Adrenal gland (tissue), 12 donors: ENCODE results near the gene DVL3. TPM values are rescaled to one million over a fixed set of nuclear protein-coding genes. Genes with fewer than 3 reads are reported as not detected.

Source experiments
- DNase-seq, 7 donors: peaks; one replicate each; pipeline ENCODE4 v3.0.0-alpha.2; 2019 to 2020
- H3K27ac ChIP-seq, 5 donors: fragments of 200-600 bp; sonication (generic) in 4 of 5; 1 replicate in 3 of 5; 2 replicates in 2 of 5; pipeline versions ENCODE4 v1.5.1 to v1.8.0; 2016 to 2020; ENCODE audit warnings: mild to moderate bottlenecking in 1 of 5
- H3K27me3 ChIP-seq: fragments of 200-600 bp; 2 replicates; pipeline ENCODE4 v1.8.0; 2021
- H3K36me3 ChIP-seq, 2 donors: fragments of 200-600 bp; replicated peaks in 1 of 2; 1 replicate in 1 of 2; 2 replicates in 1 of 2; pipeline versions ENCODE4 v1.5.1 to v1.8.0; 2018 to 2022
- H3K4me1 ChIP-seq, 2 donors: fragments of 200-600 bp; replicated peaks in 1 of 2; 1 replicate in 1 of 2; 2 replicates in 1 of 2; pipeline versions ENCODE4 v1.5.1 to v1.8.0; 2018 to 2021
- H3K4me3 ChIP-seq, 4 donors: fragments of 200-600 bp; sonication (generic) in 3 of 4; one replicate each; pipeline ENCODE4 v1.5.1; 2016 to 2018
- H3K9me3 ChIP-seq, 3 donors: fragments of 200-600 bp; sonication (generic) in 1 of 3; replicated peaks in 1 of 3; 1 replicate in 2 of 3; 2 replicates in 1 of 3; pipeline versions ENCODE4 v1.5.1 to v1.8.0; 2016 to 2021
- CTCF ChIP-seq, 6 experiments: fragments of 450-650 bp in 4 of 6; fragments of 200-600 bp in 2 of 6; sonication (generic) in 1 of 6; IDR thresholded peaks; 1 replicate in 5 of 6; 2 replicates in 1 of 6; pipeline versions ENCODE4 v1.5.1 to v1.8.0; 2016 to 2021; ENCODE audit warnings: antibody characterized with exemption in 6 of 6, mild to moderate bottlenecking in 2 of 6, moderate library complexity in 1 of 6
- POLR2A ChIP-seq, 2 donors: fragments of 450-650 bp; IDR thresholded peaks; one replicate each; pipeline ENCODE4 v1.6.1; 2017; ENCODE audit warnings: antibody characterized with exemption in 2 of 2, mild to moderate bottlenecking in 2 of 2, moderate library complexity in 1 of 2
- WGBS, 4 donors: extraction: QIAGEN DNeasy Blood & Tissue Kit in 2 of 4; methylation state at CpG; one replicate each; pipeline versions ENCODE4 v1.1.5 to v1.1.7; 2013 to 2017; 5-methylcytosine and 5-hydroxymethylcytosine counted together
- intact Hi-C, 2 donors: fragments of 100-400 bp; cut with DNase I; formaldehyde crosslinking; loops; one replicate each; pipeline versions ENCODE4 v1.14.1 to v1.15.0; 2022 to 2023
- polyA plus RNA-seq, 3 donors: library from polyadenylated mRNA; stranded (reverse); fragments of 200-250 nt in 2 of 3; fragments of 350-450 nt in 1 of 3; fragmentation: Illumina TruSeq in 1 of 3; extraction: RNeasy Lipid Tissue Mini Kit (QIAGEN cat#74804) in 1 of 3; gene quantifications; one replicate each; pipeline ENCODE4 v1.2.3, GENCODE V29; 2013 to 2014
- total RNA-seq, 9 donors: library from RNA; depleted of rRNA in 4 of 9; stranded (reverse); fragments of >200 nt in 4 of 9; fragments of 120-200 nt in 1 of 9; fragmentation: NEBNext Ultra II Directional in 1 of 9; extraction: Animal tissue kit (Norgen Biotek cat#: 25700) in 1 of 9; gene quantifications; one replicate each; pipeline versions ENCODE4 v1.1.0 to v1.2.4, GENCODE V29; 2013 to 2023
- donor health status: healthy with polysubstance abuse.
- donor health status: Bipolar disorder and iron deficiency.
- donor health status: DM: yes; HTN: yes; CAD: no.
- donor health status: DM: no; HTN: no; CAD: no.
- donor health status: DM: no; HTN: no; CAD: no.
- donor health status: DM: yes; HTN: yes; CAD: no.

The DVL3 gene
- total and polyA plus RNA-seq, 12 donors, result 34.1 to 94.1 (median 65.6) TPM

- TF ChIP-seq POLR2A (IDR thresholded peaks at IDR 0.05), result no peak
- no peak for TF ChIP-seq CTCF (IDR thresholded peaks at IDR 0.05)
- DNase-seq, result no peak
- WGBS, 4 donors, result 86 to 93% (median 89%) methylated on average over 3 of the region's 3 CpGs
- no peak overlapping the region for H3K4me3 ChIP-seq
- H3K36me3 ChIP-seq, result no peaks in the 10 kb centered on the region
- H3K27me3 ChIP-seq, result no peaks in the 10 kb centered on the region
- H3K27ac ChIP-seq, result no peak overlapping the region
- no peaks in the 10 kb centered on the region for H3K4me1 ChIP-seq
- intact Hi-C loops, result no loop called here
- no peaks in the 10 kb centered on the region for H3K9me3 ChIP-seq
These were observed 67.3 kb downstream of the DVL3 start for GRCh38 chr3:184222521-184222920.

Other genes with a start within 250 kb of the DVL3 start
- 10 to 100 TPM; 11.4 to 45.3 (median 24.8) TPM for gene ABCC5, start 137.5 kb upstream of the DVL3 start, total RNA-seq
- gene ABCC5, start 137.5 kb upstream of the DVL3 start, polyA plus RNA-seq, result 10 to 100 TPM; 20.8 to 53.9 (median 33.2) TPM
- not detected for gene HTR3D, start 123.6 kb upstream of the DVL3 start, total RNA-seq
- not detected for gene HTR3D, start 123.6 kb upstream of the DVL3 start, polyA plus RNA-seq
- not detected for gene HTR3C, start 102.3 kb upstream of the DVL3 start, total RNA-seq
- gene HTR3C, start 102.3 kb upstream of the DVL3 start, polyA plus RNA-seq, result under 1 TPM in 1 of 3 donors, not detected in 2; 0.03 TPM
- gene HTR3E, start 58.3 kb upstream of the DVL3 start, total RNA-seq, result not detected
- gene HTR3E, start 58.3 kb upstream of the DVL3 start, polyA plus RNA-seq, result not detected
- gene EIF2B5, start 20.0 kb upstream of the DVL3 start, total RNA-seq, result 10 to 100 TPM; 19.1 to 50.8 (median 40.2) TPM
- gene EIF2B5, start 20.0 kb upstream of the DVL3 start, polyA plus RNA-seq, result 10 to 100 TPM; 45.9 to 56.1 (median 49.0) TPM
- 100 to 1,000 TPM; 305 to 700 (median 594) TPM for gene AP2M1, start 19.5 kb downstream of the DVL3 start, total RNA-seq
- 100 to 1,000 TPM; 250 to 882 (median 362) TPM for gene AP2M1, start 19.5 kb downstream of the DVL3 start, polyA plus RNA-seq
- gene ABCF3, start 30.8 kb downstream of the DVL3 start, total RNA-seq, result 100 to 1,000 TPM in 8 of 9 donors, 10 to 100 TPM in 1; 93.6 to 292 (median 150) TPM
- 100 to 1,000 TPM; 189 to 353 (median 289) TPM for gene ABCF3, start 30.8 kb downstream of the DVL3 start, polyA plus RNA-seq
- gene VWA5B2, start 74.2 kb downstream of the DVL3 start, total RNA-seq, result 100 to 1,000 TPM in 3 of 9 donors, 10 to 100 TPM in 5, 1 to 10 TPM in 1; 1.1 to 140 (median 65.8) TPM
- gene VWA5B2, start 74.2 kb downstream of the DVL3 start, polyA plus RNA-seq, result 1,000 to 10,000 TPM in 1 of 3 donors, 100 to 1,000 TPM in 1, 10 to 100 TPM in 1; 29.8 to 1,120 (median 268) TPM
- gene ALG3, start 93.6 kb downstream of the DVL3 start, total RNA-seq, result 100 to 1,000 TPM in 1 of 9 donors, 10 to 100 TPM in 8; 27.7 to 107 (median 59.0) TPM
- gene ALG3, start 93.6 kb downstream of the DVL3 start, polyA plus RNA-seq, result 10 to 100 TPM; 32.8 to 71.4 (median 42.3) TPM
- gene EEF1AKMT4, start 94.3 kb downstream of the DVL3 start, total RNA-seq, result 1 to 10 TPM; 2.7 to 8.3 (median 4.3) TPM
- 1 to 10 TPM; 1.8 to 6.6 (median 2.5) TPM for gene EEF1AKMT4, start 94.3 kb downstream of the DVL3 start, polyA plus RNA-seq
- gene CAMK2N2, start 106.2 kb downstream of the DVL3 start, total RNA-seq, result 10 to 100 TPM in 2 of 9 donors, 1 to 10 TPM in 4, under 1 TPM in 1, not detected in 2; 0.47 to 39.3 (median 6.9) TPM
- 10 to 100 TPM in 2 of 3 donors, 1 to 10 TPM in 1; 6.1 to 24.2 (median 12.4) TPM for gene CAMK2N2, start 106.2 kb downstream of the DVL3 start, polyA plus RNA-seq
- gene ECE2, start 120.6 kb downstream of the DVL3 start, total RNA-seq, result 1 to 10 TPM in 3 of 9 donors, under 1 TPM in 2, not detected in 4; 0.27 to 9.3 (median 4.5) TPM
- gene ECE2, start 120.6 kb downstream of the DVL3 start, polyA plus RNA-seq, result 10 to 100 TPM in 1 of 3 donors, 1 to 10 TPM in 2; 3.0 to 15.2 (median 8.2) TPM
- 100 to 1,000 TPM; 190 to 392 (median 236) TPM for gene PSMD2, start 143.9 kb downstream of the DVL3 start, total RNA-seq
- gene PSMD2, start 143.9 kb downstream of the DVL3 start, polyA plus RNA-seq, result 100 to 1,000 TPM in 1 of 3 donors, 10 to 100 TPM in 2; 65.1 to 412 (median 73.8) TPM
- gene EIF4G1, start 159.2 kb downstream of the DVL3 start, total RNA-seq, result 100 to 1,000 TPM; 231 to 600 (median 356) TPM
- gene EIF4G1, start 159.2 kb downstream of the DVL3 start, polyA plus RNA-seq, result 100 to 1,000 TPM; 248 to 411 (median 268) TPM
- gene FAM131A, start 182.2 kb downstream of the DVL3 start, total RNA-seq, result 10 to 100 TPM; 13.9 to 42.4 (median 32.5) TPM
- gene FAM131A, start 182.2 kb downstream of the DVL3 start, polyA plus RNA-seq, result 10 to 100 TPM; 13.3 to 43.0 (median 39.4) TPM
- 10 to 100 TPM in 5 of 9 donors, 1 to 10 TPM in 4; 7.5 to 24.4 (median 13.3) TPM for gene CLCN2, start 206.2 kb downstream of the DVL3 start, total RNA-seq
- 10 to 100 TPM; 11.4 to 27.8 (median 22.3) TPM for gene CLCN2, start 206.2 kb downstream of the DVL3 start, polyA plus RNA-seq
- gene POLR2H, start 206.3 kb downstream of the DVL3 start, total RNA-seq, result 100 to 1,000 TPM in 1 of 9 donors, 10 to 100 TPM in 8; 63.1 to 101 (median 71.2) TPM
- 100 to 1,000 TPM in 2 of 3 donors, 10 to 100 TPM in 1; 87.7 to 199 (median 194) TPM for gene POLR2H, start 206.3 kb downstream of the DVL3 start, polyA plus RNA-seq
- 1 to 10 TPM in 3 of 9 donors, under 1 TPM in 3, not detected in 3; 0.11 to 5.3 (median 1.6) TPM for gene THPO, start 222.8 kb downstream of the DVL3 start, total RNA-seq
- 1 to 10 TPM in 2 of 3 donors, under 1 TPM in 1; 0.82 to 4.4 (median 2.2) TPM for gene THPO, start 222.8 kb downstream of the DVL3 start, polyA plus RNA-seq
- 100 to 1,000 TPM in 1 of 9 donors, 10 to 100 TPM in 6, 1 to 10 TPM in 2; 1.1 to 101 (median 23.7) TPM for gene CHRD, start 224.7 kb downstream of the DVL3 start, total RNA-seq
- gene CHRD, start 224.7 kb downstream of the DVL3 start, polyA plus RNA-seq, result 10 to 100 TPM in 2 of 3 donors, 1 to 10 TPM in 1; 1.9 to 51.0 (median 41.2) TPM